Measurements from ENCODE around the gene MED25.

GRCh38 chr19:49812997-49813861 lies 4.9 kb upstream of the MED25 start, which contains the start of gene FUZ:
- no peak for TF ChIP-seq CTCF (IDR thresholded peaks at IDR 0.05; ENCODE audit: insufficient read depth, low read length)
- TF ChIP-seq POLR2AphosphoS5 (IDR thresholded peaks at IDR 0.05; ENCODE audit: low read depth): peak; percentile 35; the same call in 1 of the 2 replicates
